K562 (cell line): ENCODE data around the gene RHEB. TPM values are rescaled to one million over a fixed set of nuclear protein-coding genes. Genes with fewer than 3 reads are reported as not detected.

Experiments
- ATAC-seq: fragments of 200-7000 bp; cut with Tn5 transposase; 3 replicates; pipeline ENCODE4 v1.9.1; 2020; ENCODE audit warnings: moderate library complexity
- BruUV-seq: library from RNA; stranded (reverse); fragments of 400-500 nt; replicated peaks from 2 replicates; lab custom pipeline; 2021; lab: Mats Ljungman, UMichigan
- CTCF ChIA-PET: fragments of 300-600 bp; formaldehyde crosslinking; extraction: SDS; loops from one replicate; lab custom pipeline; 2021; ENCODE audit warnings: low intra/inter-chr PET ratio; lab: Yijun Ruan, JAX
- POLR2A ChIA-PET: fragments of 300-600, 350-650 bp; sonication (Branson Sonifier 250); formaldehyde crosslinking; extraction: SDS; loops from one replicate; lab custom pipeline; 2021; ENCODE audit warnings: antibody characterized with exemption, inconsistent platforms; lab: Yijun Ruan, JAX
- DNase-seq, 4 experiments: peaks; one replicate each; pipeline versions ENCODE4 v3.0.0 to v3.0.0-alpha.2; 2011 to 2018; ENCODE audit warnings: low spot score in 3 of 4, mixed read lengths in 3 of 4; ENCODE audit errors: extremely low read depth in 1 of 4
- FAIRE-seq: peaks from 2 replicates; lab custom pipeline; 2011; peaks lifted over from hg19 to GRCh38; lab: Jason Lieb, UNC
- H2AFZ ChIP-seq: 2 replicates; pipeline ENCODE4 v1.6.0; 2011; ENCODE audit warnings: low read depth, low read length, control low read depth, inconsistent platforms
- H3K27ac ChIP-seq: fragments of 200-600 bp; 3 replicates; pipeline ENCODE4 v1.8.0; 2011; ENCODE audit warnings: low read depth, mild to moderate bottlenecking, control low read depth, inconsistent platforms, low read length, moderate library complexity, mixed read lengths; ENCODE audit errors: extremely low read depth
- H3K27me3 ChIP-seq, 2 experiments: fragments of 300-600 bp in 1 of 2; 2 replicates in 1 of 2; 3 replicates in 1 of 2; pipeline versions ENCODE4 v1.6.0 to v1.8.0; 2011; ENCODE audit warnings: inconsistent platforms in 2 of 2, low read length in 2 of 2, mild to moderate bottlenecking in 1 of 2, mixed read lengths in 1 of 2, moderate library complexity in 1 of 2; ENCODE audit not compliant: control insufficient read depth in 2 of 2, insufficient read depth in 2 of 2
- H3K36me3 ChIP-seq: fragments of 300-600 bp; 3 replicates; pipeline ENCODE4 v1.8.0; 2011; ENCODE audit warnings: mild to moderate bottlenecking, low read length, inconsistent platforms; ENCODE audit not compliant: control insufficient read depth, insufficient read depth
- H3K4me1 ChIP-seq, 2 experiments: fragments of 200-600 bp in 1 of 2; replicated peaks in 1 of 2; 2 replicates in 1 of 2; 3 replicates in 1 of 2; pipeline versions ENCODE4 v1.5.1 to v1.8.0; 2011; ENCODE audit warnings: inconsistent platforms in 2 of 2, low read length in 2 of 2, mild to moderate bottlenecking in 1 of 2, mixed read lengths in 1 of 2, moderate library complexity in 1 of 2; ENCODE audit not compliant: control insufficient read depth in 2 of 2, insufficient read depth in 2 of 2
- H3K4me2 ChIP-seq: 2 replicates; pipeline ENCODE4 v1.6.1; 2011; ENCODE audit warnings: low read length, control low read depth, inconsistent platforms, mixed read lengths; ENCODE audit not compliant: insufficient read depth
- H3K4me3 ChIP-seq: fragments of 200-600 bp; sonication (generic), shearing (Covaris generic); 2 replicates; pipeline ENCODE4 v1.5.1; 2016; ENCODE audit warnings: control low read depth, inconsistent platforms
- H3K79me2 ChIP-seq: fragments of 200-600 bp; 3 replicates; pipeline ENCODE4 v1.8.0; 2011; ENCODE audit warnings: low read length, inconsistent platforms; ENCODE audit not compliant: control insufficient read depth, insufficient read depth
- H3K9ac ChIP-seq, 2 experiments: 2 replicates each; pipeline versions ENCODE4 v1.6.0 to v1.6.1; 2011; ENCODE audit warnings: low read depth in 2 of 2, low read length in 2 of 2, control low read depth in 1 of 2, inconsistent platforms in 1 of 2, mild to moderate bottlenecking in 1 of 2, mixed read lengths in 1 of 2; ENCODE audit not compliant: insufficient read depth in 1 of 2
- H3K9me1 ChIP-seq: one replicate; pipeline ENCODE4 v1.6.0; 2011; ENCODE audit warnings: inconsistent platforms, mild to moderate bottlenecking, low read length, moderate library complexity; ENCODE audit not compliant: control insufficient read depth, insufficient read depth
- H3K9me3 ChIP-seq: replicated peaks from 2 replicates; pipeline ENCODE4 v1.5.1; 2011; ENCODE audit warnings: low read depth, low read length, inconsistent platforms; ENCODE audit not compliant: control insufficient read depth, insufficient read depth
- H4K20me1 ChIP-seq: replicated peaks from 2 replicates; pipeline ENCODE4 v1.6.1; 2011; ENCODE audit warnings: low read length, inconsistent platforms, mixed read lengths; ENCODE audit not compliant: control insufficient read depth, insufficient read depth
- CREB3 ChIP-seq: fragments of 450-650 bp; conservative IDR thresholded peaks from 2 replicates; pipeline ENCODE4 v1.6.1; 2016; ENCODE audit warnings: missing genetic modification characterization, low read depth, mild to moderate bottlenecking, missing compliant biosample characterization, moderate library complexity
- CREM ChIP-seq: IDR thresholded peaks from 2 replicates; pipeline ENCODE4 v1.6.1; 2014; ENCODE audit warnings: antibody characterized with exemption, low read depth
- EHMT2 ChIP-seq: fragments of 450-650 bp; IDR thresholded peaks from 2 replicates; pipeline ENCODE4 v1.6.1; 2018; ENCODE audit warnings: antibody characterized with exemption
- KLF1 ChIP-seq: fragments of 450-650 bp; IDR thresholded peaks from 2 replicates; pipeline ENCODE4 v1.6.1; 2016; ENCODE audit warnings: missing genetic modification characterization, missing compliant biosample characterization
- MYC ChIP-seq, 2 experiments: fragments of 250-450 bp in 1 of 2; sonication (Bioruptor Pico) in 1 of 2; IDR thresholded peaks; 2 replicates each; pipeline versions ENCODE4 v1.5.1 to v1.6.1; 2012 to 2021; ENCODE audit warnings: low read depth in 2 of 2, borderline replicate concordance in 1 of 2, improper control_type of control experiment in 1 of 2, low read length in 1 of 2, mild to moderate bottlenecking in 1 of 2, moderate library complexity in 1 of 2
- NRF1 ChIP-seq, 2 experiments: fragments of 450-650 bp; IDR thresholded peaks in 1 of 2; conservative IDR thresholded peaks in 1 of 2; 2 replicates each; pipeline ENCODE4 v1.6.1; 2014; ENCODE audit warnings: mild to moderate bottlenecking in 2 of 2
- SIRT6 ChIP-seq: IDR thresholded peaks from one replicate; pipeline ENCODE4 v1.6.1; 2012; ENCODE audit warnings: low read depth, mild to moderate bottlenecking, control low read depth, inconsistent platforms, low read length, moderate library complexity
- TFAM ChIP-seq: fragments of 250-450 bp; sonication (Bioruptor Pico); conservative IDR thresholded peaks from 2 replicates; pipeline ENCODE4 v1.5.0; 2021; ENCODE audit warnings: mild to moderate bottlenecking, moderate library complexity
- YBX1 ChIP-seq: fragments of 450-650 bp; IDR thresholded peaks from 2 replicates; pipeline ENCODE4 v1.7.1; 2016; ENCODE audit warnings: mild to moderate bottlenecking
- ZBTB1 ChIP-seq: sonication (generic); formaldehyde crosslinking; IDR thresholded peaks from 2 replicates; pipeline ENCODE4 v1.8.1; 2023; ENCODE audit warnings: missing genetic modification reagents, low read depth, mild to moderate bottlenecking, borderline replicate concordance
- ZBTB49 ChIP-seq: sonication (generic); formaldehyde crosslinking; IDR thresholded peaks from 2 replicates; pipeline ENCODE4 v1.8.0; 2022; ENCODE audit warnings: missing genetic modification reagents, mild to moderate bottlenecking, borderline replicate concordance
- ZNF23 ChIP-seq: fragments of 250-450 bp; sonication (Bioruptor Pico); IDR thresholded peaks from 2 replicates; pipeline ENCODE4 v1.4.0; 2020; ENCODE audit warnings: mild to moderate bottlenecking
- ZNF311 ChIP-seq: fragments of 250-450 bp; sonication (Bioruptor Pico); IDR thresholded peaks from 2 replicates; pipeline ENCODE4 v1.4.0; 2020; ENCODE audit warnings: mild to moderate bottlenecking, moderate library complexity
- ZNF354B ChIP-seq: fragments of 250-450 bp; sonication (Bioruptor Pico); IDR thresholded peaks from 2 replicates; pipeline ENCODE4 v1.4.0; 2020
- ZNF785 ChIP-seq: fragments of 250-450 bp; sonication (Bioruptor Pico); IDR thresholded peaks from 2 replicates; pipeline ENCODE4 v1.4.0; 2020; ENCODE audit warnings: mild to moderate bottlenecking
- ZSCAN29 ChIP-seq: fragments of 450-650 bp; IDR thresholded peaks from 2 replicates; pipeline ENCODE4 v1.6.1; 2017
- WGBS: fragments of 100-300 bp; shearing (Covaris generic); methylation state at CpG from one replicate; pipeline ENCODE4 v1.1.6; 2016; ENCODE audit warnings: low coverage, mixed read lengths; ENCODE audit not compliant: insufficient coverage; ENCODE audit errors: missing lambda C conversion rate; 5-methylcytosine and 5-hydroxymethylcytosine counted together
- in situ Hi-C: fragments of 300-500 bp; cut with MboI; formaldehyde crosslinking; loops from 4 replicates; pipeline ENCODE4 v1.15.0; 2018; ENCODE audit warnings: inconsistent platforms, mixed read lengths
- intact Hi-C: fragments of 100-400 bp; cut with micrococcal nuclease; formaldehyde crosslinking; loops from 2 replicates; pipeline ENCODE4 v1.14.2; 2022
- polyA plus RNA-seq, 8 experiments: library from polyadenylated mRNA; depleted of rRNA in 4 of 8; stranded (reverse) in 5 of 8; unstranded in 3 of 8; fragments of >200 nt; fragmentation: Nextera tagmentation in 2 of 8; fragmentation: Illumina TruSeq in 1 of 8; extraction: Ambion mirVana in 2 of 8; extraction: Trizol in 1 of 8; gene quantifications; 2 replicates each; pipeline versions ENCODE4 v1.2.1 to v1.2.3, GENCODE V29; 2011 to 2014; ENCODE audit warnings: inconsistent platforms in 1 of 8, missing spikeins in 1 of 8
- total RNA-seq, 7 experiments: library from RNA; depleted of rRNA in 6 of 7; stranded (reverse); fragments of >200 nt in 6 of 7; fragmentation: Illumina TruSeq in 2 of 7; extraction: Trizol in 2 of 7; gene quantifications; 2 replicates each; pipeline versions ENCODE4 v1.2.1 to v1.2.3, GENCODE V29; 2011 to 2021; ENCODE audit warnings: low replicate concordance in 1 of 7

RHEB gene
- total and polyA plus RNA-seq, 9 of the 15 experiments (the other 6 are each of a cell fraction or from before 2014, with no cell fraction given), result 28.5 to 249 (median 182) TPM

GRCh38 chr7:151512353-151512752 lies 7.3 kb downstream of the RHEB start:
- CTCF ChIA-PET, result no interaction called here
- H3K27ac ChIP-seq, result no peak overlapping the region
- intact Hi-C loops, result no loop called here

More at GRCh38 chr7:151512353-151512752, 7.3 kb downstream of the RHEB start:
- Histone ChIP-seq H4K20me1 (peaks cover 74% of the 10 kb centered on the region), H3K36me3 (peaks cover 44% of the 10 kb centered on the region), H3K4me1 (peaks cover 10 to 38% of the 10 kb centered on the region in 2 experiments), H3K9ac (no peak overlapping the region), H3K9me3 (no peaks in the 10 kb centered on the region), H2AFZ (no peak overlapping the region), H3K4me2 (no peak overlapping the region), H3K9me1 (peaks cover 5% of the 10 kb centered on the region), H3K4me3 (no peak overlapping the region), H3K27me3 (no peaks in the 10 kb centered on the region), H3K79me2 (peaks cover 100% of the 10 kb centered on the region)
- DNase-seq, result no peak
- in situ Hi-C loops, result no loop called here
- BruUV-seq, result no TSS peak
- WGBS, result 80% methylated on average over 7 of the region's 7 CpGs
- POLR2A ChIA-PET, result interaction anchor here (0.5 to 1.1 kb wide), 5 partner anchors 14 to 194 kb away, joined by 3 to 4 read pairs (median 4); no protein-coding TSS in a partner anchor
- no peak for FAIRE-seq
- no peak for TF ChIP-seq ZNF23 (CRISPR knock-in tag)
- no peak for TF ChIP-seq CREM
- TF ChIP-seq ZNF311 (CRISPR knock-in tag), result no peak
- no peak for TF ChIP-seq ZNF785 (CRISPR knock-in tag)
- no peak for TF ChIP-seq NRF1 (conservative IDR thresholded peaks at IDR 0.05 in 1 of 2, IDR thresholded peaks at IDR 0.05 in 1 of 2)
- TF ChIP-seq ZBTB1, result no peak
- TF ChIP-seq EHMT2, result no peak
- TF ChIP-seq TFAM (CRISPR knock-in tag), result no peak
- no peak for TF ChIP-seq KLF1 (tag)
- TF ChIP-seq SIRT6, result no peak
- no peak for TF ChIP-seq ZSCAN29
- TF ChIP-seq ZNF354B, result no peak
- TF ChIP-seq YBX1, result no peak
- no peak for TF ChIP-seq MYC (IDR thresholded peaks at IDR 0.05; ENCODE audit: low read depth, low read length)
- TF ChIP-seq MYC (CRISPR knock-in tag; IDR thresholded peaks at IDR 0.05; ENCODE audit: borderline replicate concordance, low read depth), result no peak
- no peak for TF ChIP-seq ZBTB49
- TF ChIP-seq CREB3 (tag), result no peak
- ATAC-seq, result no peak
